K562 (cell line): Measurements from ENCODE around the gene PMPCA. TPM values are rescaled to one million over a fixed set of nuclear protein-coding genes. Genes with fewer than 3 reads are reported as not detected.

Experiments used
- C11orf30 ChIP-seq: fragments of 450-650 bp; IDR thresholded peaks from 2 replicates; pipeline ENCODE4 v1.6.1; 2016; ENCODE audit warnings: low read depth, mild to moderate bottlenecking
- CBFA2T2 ChIP-seq: fragments of 450-650 bp; conservative IDR thresholded peaks from 2 replicates; pipeline ENCODE4 v1.6.1; 2017; ENCODE audit warnings: mild to moderate bottlenecking
- FOXM1 ChIP-seq, 2 experiments: fragments of 450-650 bp in 1 of 2; sonication (generic) in 1 of 2; formaldehyde crosslinking in 1 of 2; IDR thresholded peaks; 2 replicates each; pipeline versions ENCODE4 v1.6.1 to v1.9.0; 2017 to 2022; ENCODE audit warnings: low read depth in 2 of 2, mild to moderate bottlenecking in 2 of 2, missing genetic modification reagents in 1 of 2, moderate library complexity in 1 of 2
- GABPB1 ChIP-seq: sonication (generic); formaldehyde crosslinking; IDR thresholded peaks from 2 replicates; pipeline ENCODE4 v1.8.0; 2022; ENCODE audit warnings: mild to moderate bottlenecking, missing genetic modification reagents
- HMBOX1 ChIP-seq: sonication (generic); IDR thresholded peaks from 2 replicates; pipeline ENCODE4 v1.6.1; 2016
- JUNB ChIP-seq: fragments of 450-650 bp; formaldehyde crosslinking; conservative IDR thresholded peaks from 2 replicates; pipeline ENCODE4 v1.4.0; 2020; ENCODE audit warnings: mild to moderate bottlenecking
- POLR2G ChIP-seq: fragments of 200-400 bp; formaldehyde crosslinking; IDR thresholded peaks from 2 replicates; pipeline ENCODE4 v1.6.1; 2017; ENCODE audit warnings: low read depth, mild to moderate bottlenecking, antibody characterized with exemption, low read length, moderate library complexity
- PREB ChIP-seq: sonication (generic); formaldehyde crosslinking; IDR thresholded peaks from 2 replicates; pipeline ENCODE4 v1.8.1; 2023; ENCODE audit warnings: mild to moderate bottlenecking, missing genetic modification reagents
- THRAP3 ChIP-seq: fragments of 450-650 bp; IDR thresholded peaks from 2 replicates; pipeline ENCODE4 v1.6.1; 2016; ENCODE audit warnings: mild to moderate bottlenecking, inconsistent platforms, borderline replicate concordance
- ZFPM2 ChIP-seq: fragments of 250-450 bp; sonication (Bioruptor Pico); IDR thresholded peaks from 2 replicates; pipeline ENCODE4 v1.5.1; 2022; ENCODE audit warnings: mild to moderate bottlenecking
- ZNF77 ChIP-seq: fragments of 250-450 bp; sonication (Bioruptor Pico); IDR thresholded peaks from 2 replicates; pipeline ENCODE4 v1.5.0; 2020
- ZSCAN29 ChIP-seq: fragments of 450-650 bp; IDR thresholded peaks from 2 replicates; pipeline ENCODE4 v1.6.1; 2017
- polyA plus RNA-seq, 8 experiments: library from polyadenylated mRNA; depleted of rRNA in 4 of 8; stranded (reverse) in 5 of 8; unstranded in 3 of 8; fragments of >200 nt; fragmentation: Nextera tagmentation in 2 of 8; fragmentation: Illumina TruSeq in 1 of 8; extraction: Ambion mirVana in 2 of 8; extraction: Trizol in 1 of 8; gene quantifications; 2 replicates each; pipeline versions ENCODE4 v1.2.1 to v1.2.3, GENCODE V29; 2011 to 2014; ENCODE audit warnings: inconsistent platforms in 1 of 8, missing spikeins in 1 of 8
- total RNA-seq, 7 experiments: library from RNA; depleted of rRNA in 6 of 7; stranded (reverse); fragments of >200 nt in 6 of 7; fragmentation: Illumina TruSeq in 2 of 7; extraction: Trizol in 2 of 7; gene quantifications; 2 replicates each; pipeline versions ENCODE4 v1.2.1 to v1.2.3, GENCODE V29; 2011 to 2021; ENCODE audit warnings: low replicate concordance in 1 of 7
- TF ChIP-seq, protein P1 (sequence below): sonication (generic); formaldehyde crosslinking; IDR thresholded peaks from 2 replicates; pipeline ENCODE4 v1.8.0; 2022; ENCODE audit warnings: missing genetic modification reagents, mild to moderate bottlenecking, moderate library complexity, borderline replicate concordance
- TF ChIP-seq, protein P2 (sequence below), 3 experiments: IDR thresholded peaks in 2 of 3; conservative IDR thresholded peaks in 1 of 3; 2 replicates each; pipeline ENCODE4 v1.5.1; 2011 to 2012; ENCODE audit warnings: low read length in 3 of 3, mild to moderate bottlenecking in 3 of 3, control low read depth in 2 of 3, improper control_type of control experiment in 1 of 3, inconsistent platforms in 1 of 3, low read depth in 1 of 3, mixed read lengths in 1 of 3, moderate library complexity in 1 of 3; ENCODE audit not compliant: insufficient read depth in 2 of 3
- TF ChIP-seq, protein P3 (sequence below): fragments of 450-650 bp; IDR thresholded peaks from 2 replicates; pipeline ENCODE4 v1.7.0; 2016; ENCODE audit warnings: borderline replicate concordance
- TF ChIP-seq, protein P4 (sequence below): fragments of 200-800 bp; sonication (Bioruptor generic); IDR thresholded peaks from 2 replicates; pipeline ENCODE4 v1.6.1; 2017; ENCODE audit warnings: missing genetic modification characterization, missing compliant biosample characterization
- TF ChIP-seq, protein P5 (sequence below): fragments of 450-650 bp; IDR thresholded peaks from 2 replicates; pipeline ENCODE4 v1.6.1; 2016

Gene PMPCA
- total and polyA plus RNA-seq, 9 of the 15 experiments (the other 6 are each of a cell fraction or from before 2014, with no cell fraction given) = 23.9 to 143 (median 86.6) TPM

GRCh38 chr9:136364942-136365774 is 45.3 kb upstream of the PMPCA start (continued):
- TF ChIP-seq FOXM1 (IDR thresholded peaks at IDR 0.05; ENCODE audit: low read depth) = no peak
- no peak for TF ChIP-seq FOXM1 (CRISPR knock-in tag; IDR thresholded peaks at IDR 0.05; ENCODE audit: low read depth)
- no peak for TF ChIP-seq ZFPM2
- TF ChIP-seq, protein P1, sequence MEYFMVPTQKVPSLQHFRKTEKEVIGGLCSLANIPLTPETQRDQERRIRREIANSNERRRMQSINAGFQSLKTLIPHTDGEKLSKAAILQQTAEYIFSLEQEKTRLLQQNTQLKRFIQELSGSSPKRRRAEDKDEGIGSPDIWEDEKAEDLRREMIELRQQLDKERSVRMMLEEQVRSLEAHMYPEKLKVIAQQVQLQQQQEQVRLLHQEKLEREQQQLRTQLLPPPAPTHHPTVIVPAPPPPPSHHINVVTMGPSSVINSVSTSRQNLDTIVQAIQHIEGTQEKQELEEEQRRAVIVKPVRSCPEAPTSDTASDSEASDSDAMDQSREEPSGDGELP (CRISPR knock-in tag) = 0 out of 2 replicates have a peak, but pooled peaks have one; percentile 10
- TF ChIP-seq, protein P2, sequence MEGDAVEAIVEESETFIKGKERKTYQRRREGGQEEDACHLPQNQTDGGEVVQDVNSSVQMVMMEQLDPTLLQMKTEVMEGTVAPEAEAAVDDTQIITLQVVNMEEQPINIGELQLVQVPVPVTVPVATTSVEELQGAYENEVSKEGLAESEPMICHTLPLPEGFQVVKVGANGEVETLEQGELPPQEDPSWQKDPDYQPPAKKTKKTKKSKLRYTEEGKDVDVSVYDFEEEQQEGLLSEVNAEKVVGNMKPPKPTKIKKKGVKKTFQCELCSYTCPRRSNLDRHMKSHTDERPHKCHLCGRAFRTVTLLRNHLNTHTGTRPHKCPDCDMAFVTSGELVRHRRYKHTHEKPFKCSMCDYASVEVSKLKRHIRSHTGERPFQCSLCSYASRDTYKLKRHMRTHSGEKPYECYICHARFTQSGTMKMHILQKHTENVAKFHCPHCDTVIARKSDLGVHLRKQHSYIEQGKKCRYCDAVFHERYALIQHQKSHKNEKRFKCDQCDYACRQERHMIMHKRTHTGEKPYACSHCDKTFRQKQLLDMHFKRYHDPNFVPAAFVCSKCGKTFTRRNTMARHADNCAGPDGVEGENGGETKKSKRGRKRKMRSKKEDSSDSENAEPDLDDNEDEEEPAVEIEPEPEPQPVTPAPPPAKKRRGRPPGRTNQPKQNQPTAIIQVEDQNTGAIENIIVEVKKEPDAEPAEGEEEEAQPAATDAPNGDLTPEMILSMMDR (IDR thresholded peaks at IDR 0.05 in 2 of 3, conservative IDR thresholded peaks at IDR 0.05 in 1 of 3; ENCODE audit: insufficient read depth in 2 of 3, low read depth in 1 of 3, low read length in 3 of 3) = 0 out of 6 replicates have a peak, but pooled peaks of 1 of the 3 experiments have one; percentile 5
- TF ChIP-seq, protein P3, sequence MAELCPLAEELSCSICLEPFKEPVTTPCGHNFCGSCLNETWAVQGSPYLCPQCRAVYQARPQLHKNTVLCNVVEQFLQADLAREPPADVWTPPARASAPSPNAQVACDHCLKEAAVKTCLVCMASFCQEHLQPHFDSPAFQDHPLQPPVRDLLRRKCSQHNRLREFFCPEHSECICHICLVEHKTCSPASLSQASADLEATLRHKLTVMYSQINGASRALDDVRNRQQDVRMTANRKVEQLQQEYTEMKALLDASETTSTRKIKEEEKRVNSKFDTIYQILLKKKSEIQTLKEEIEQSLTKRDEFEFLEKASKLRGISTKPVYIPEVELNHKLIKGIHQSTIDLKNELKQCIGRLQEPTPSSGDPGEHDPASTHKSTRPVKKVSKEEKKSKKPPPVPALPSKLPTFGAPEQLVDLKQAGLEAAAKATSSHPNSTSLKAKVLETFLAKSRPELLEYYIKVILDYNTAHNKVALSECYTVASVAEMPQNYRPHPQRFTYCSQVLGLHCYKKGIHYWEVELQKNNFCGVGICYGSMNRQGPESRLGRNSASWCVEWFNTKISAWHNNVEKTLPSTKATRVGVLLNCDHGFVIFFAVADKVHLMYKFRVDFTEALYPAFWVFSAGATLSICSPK = no peak
- 0 out of 2 replicates have a peak, but pooled peaks have one; percentile 21 for TF ChIP-seq ZSCAN29
- TF ChIP-seq ZNF77 (CRISPR knock-in tag) = no peak
- no peak for TF ChIP-seq CBFA2T2
- TF ChIP-seq, protein P4, sequence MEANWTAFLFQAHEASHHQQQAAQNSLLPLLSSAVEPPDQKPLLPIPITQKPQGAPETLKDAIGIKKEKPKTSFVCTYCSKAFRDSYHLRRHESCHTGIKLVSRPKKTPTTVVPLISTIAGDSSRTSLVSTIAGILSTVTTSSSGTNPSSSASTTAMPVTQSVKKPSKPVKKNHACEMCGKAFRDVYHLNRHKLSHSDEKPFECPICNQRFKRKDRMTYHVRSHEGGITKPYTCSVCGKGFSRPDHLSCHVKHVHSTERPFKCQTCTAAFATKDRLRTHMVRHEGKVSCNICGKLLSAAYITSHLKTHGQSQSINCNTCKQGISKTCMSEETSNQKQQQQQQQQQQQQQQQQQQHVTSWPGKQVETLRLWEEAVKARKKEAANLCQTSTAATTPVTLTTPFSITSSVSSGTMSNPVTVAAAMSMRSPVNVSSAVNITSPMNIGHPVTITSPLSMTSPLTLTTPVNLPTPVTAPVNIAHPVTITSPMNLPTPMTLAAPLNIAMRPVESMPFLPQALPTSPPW (CRISPR knock-in tag) = peak; percentile 33; the same call in 1 of the 2 replicates
- TF ChIP-seq HMBOX1 = no peak
- no peak for TF ChIP-seq PREB (CRISPR knock-in tag)
- TF ChIP-seq JUNB (CRISPR knock-in tag) = no peak
- TF ChIP-seq POLR2G = peak; percentile 66
- TF ChIP-seq C11orf30 = no peak
- no peak for TF ChIP-seq THRAP3
- TF ChIP-seq, protein P5, sequence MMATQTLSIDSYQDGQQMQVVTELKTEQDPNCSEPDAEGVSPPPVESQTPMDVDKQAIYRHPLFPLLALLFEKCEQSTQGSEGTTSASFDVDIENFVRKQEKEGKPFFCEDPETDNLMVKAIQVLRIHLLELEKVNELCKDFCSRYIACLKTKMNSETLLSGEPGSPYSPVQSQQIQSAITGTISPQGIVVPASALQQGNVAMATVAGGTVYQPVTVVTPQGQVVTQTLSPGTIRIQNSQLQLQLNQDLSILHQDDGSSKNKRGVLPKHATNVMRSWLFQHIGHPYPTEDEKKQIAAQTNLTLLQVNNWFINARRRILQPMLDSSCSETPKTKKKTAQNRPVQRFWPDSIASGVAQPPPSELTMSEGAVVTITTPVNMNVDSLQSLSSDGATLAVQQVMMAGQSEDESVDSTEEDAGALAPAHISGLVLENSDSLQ = no peak
- TF ChIP-seq GABPB1 (CRISPR knock-in tag) = 0 out of 2 replicates have a peak, but pooled peaks have one; percentile 26
